Measurements from ENCODE around the gene TEPSIN. TPM values are rescaled to one million over a fixed set of nuclear protein-coding genes. Genes with fewer than 3 reads are reported as not detected.

Gene TEPSIN
- total and polyA plus RNA-seq, 4 donors: 20.7 to 48.7 (median 31.1) TPM

DNA sequence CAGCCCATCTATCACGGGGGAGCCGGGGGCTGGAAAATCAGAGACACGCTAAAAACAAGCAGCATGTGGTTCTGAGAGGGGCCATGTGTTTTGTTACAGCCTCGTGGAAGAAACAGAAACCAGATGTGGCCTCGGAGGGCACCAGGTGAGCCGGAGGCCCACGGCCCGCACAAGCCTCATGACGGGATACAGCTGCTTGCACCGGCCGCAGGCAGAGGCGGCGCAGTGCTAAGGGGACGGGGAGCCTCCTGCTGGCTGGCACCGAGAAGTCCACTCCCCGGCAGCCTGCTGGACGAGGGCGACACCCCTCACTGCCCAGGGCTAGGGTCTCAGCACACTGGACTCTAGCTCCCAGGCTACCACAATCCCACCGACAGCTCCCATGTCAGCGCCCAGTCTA is 19.4 kb upstream of the TEPSIN start:
- Histone ChIP-seq H3K27ac (ENCODE audit: low read depth in 1 of 2, low read length in 1 of 2) (no peak overlapping the region), H3K27me3 (ENCODE audit: control insufficient read depth in 3 of 3, insufficient read depth in 3 of 3, low read length in 2 of 3) (no peaks in the 10 kb centered on the region), H3K4me3 (no peak overlapping the region), H3K4me1 (ENCODE audit: control insufficient read depth in 5 of 5, insufficient read depth in 5 of 5, low read length in 5 of 5) (peaks cover 0 to 19% (median 4%) of the 10 kb centered on the region in 5 donors), H3K36me3 (ENCODE audit: control insufficient read depth in 4 of 4, insufficient read depth in 4 of 4, low read length in 4 of 4) (peaks cover 0 to 56% (median 0%) of the 10 kb centered on the region in 4 donors), H3K9me3 (ENCODE audit: control insufficient read depth in 4 of 4, insufficient read depth in 3 of 4, low read length in 3 of 4) (no peaks in the 10 kb centered on the region), H3K9ac (ENCODE audit: insufficient read depth in 1 of 2, low read length in 2 of 2) (no peak overlapping the region)
- ATAC-seq (ENCODE audit: insufficient read depth, low FRiP score) (no peak), DNase-seq (no peak)
- TF ChIP-seq, protein P1, sequence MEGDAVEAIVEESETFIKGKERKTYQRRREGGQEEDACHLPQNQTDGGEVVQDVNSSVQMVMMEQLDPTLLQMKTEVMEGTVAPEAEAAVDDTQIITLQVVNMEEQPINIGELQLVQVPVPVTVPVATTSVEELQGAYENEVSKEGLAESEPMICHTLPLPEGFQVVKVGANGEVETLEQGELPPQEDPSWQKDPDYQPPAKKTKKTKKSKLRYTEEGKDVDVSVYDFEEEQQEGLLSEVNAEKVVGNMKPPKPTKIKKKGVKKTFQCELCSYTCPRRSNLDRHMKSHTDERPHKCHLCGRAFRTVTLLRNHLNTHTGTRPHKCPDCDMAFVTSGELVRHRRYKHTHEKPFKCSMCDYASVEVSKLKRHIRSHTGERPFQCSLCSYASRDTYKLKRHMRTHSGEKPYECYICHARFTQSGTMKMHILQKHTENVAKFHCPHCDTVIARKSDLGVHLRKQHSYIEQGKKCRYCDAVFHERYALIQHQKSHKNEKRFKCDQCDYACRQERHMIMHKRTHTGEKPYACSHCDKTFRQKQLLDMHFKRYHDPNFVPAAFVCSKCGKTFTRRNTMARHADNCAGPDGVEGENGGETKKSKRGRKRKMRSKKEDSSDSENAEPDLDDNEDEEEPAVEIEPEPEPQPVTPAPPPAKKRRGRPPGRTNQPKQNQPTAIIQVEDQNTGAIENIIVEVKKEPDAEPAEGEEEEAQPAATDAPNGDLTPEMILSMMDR (IDR thresholded peaks at IDR 0.05; ENCODE audit: control extremely low read depth, extremely low read depth): no peak
- WGBS, 2 donors: 90 to 91% methylated on average over 20 of the region's 20 CpGs

DNA sequence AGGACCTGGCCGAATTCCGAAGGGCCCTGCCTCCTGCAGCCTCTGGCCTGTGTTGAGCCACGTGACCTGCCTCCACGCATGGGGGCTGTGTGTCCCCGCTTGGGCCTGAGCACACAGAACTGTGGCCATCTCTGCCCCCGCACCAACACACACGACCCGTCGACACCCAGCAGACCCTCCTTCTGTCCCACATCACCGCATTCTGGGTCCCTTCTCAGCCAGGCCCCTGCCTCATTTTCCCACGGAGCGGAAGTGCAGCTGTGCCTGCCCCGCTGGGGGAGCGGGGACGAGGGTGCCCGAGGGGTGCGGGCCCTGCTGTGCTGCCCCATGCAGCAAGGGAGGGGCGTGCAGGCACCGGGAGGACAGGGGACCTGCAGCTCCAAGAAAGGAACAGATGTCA is 18.7 kb upstream of the TEPSIN start:
- no peak overlapping the region for H3K9ac ChIP-seq (ENCODE audit: insufficient read depth in 1 of 2, low read length in 2 of 2)
- DNase-seq (no peak), ATAC-seq (ENCODE audit: insufficient read depth, low FRiP score) (no peak)
- no peak overlapping the region for H3K27ac ChIP-seq (ENCODE audit: low read depth in 1 of 2, low read length in 1 of 2)
- H3K4me3 ChIP-seq: no peak overlapping the region
- TF ChIP-seq, protein P1 (IDR thresholded peaks at IDR 0.05; ENCODE audit: control extremely low read depth, extremely low read depth): no peak
- peaks cover 0 to 55% (median 0%) of the 10 kb centered on the region in 4 donors for H3K36me3 ChIP-seq (ENCODE audit: control insufficient read depth in 4 of 4, insufficient read depth in 4 of 4, low read length in 4 of 4)
- H3K27me3 ChIP-seq (ENCODE audit: control insufficient read depth in 3 of 3, insufficient read depth in 3 of 3, low read length in 2 of 3): no peaks in the 10 kb centered on the region
- no peaks in the 10 kb centered on the region for H3K9me3 ChIP-seq (ENCODE audit: control insufficient read depth in 4 of 4, insufficient read depth in 3 of 4, low read length in 3 of 4)
- WGBS, 2 donors: 97% methylated on average over 19 of the region's 19 CpGs
- H3K4me1 ChIP-seq (ENCODE audit: control insufficient read depth in 5 of 5, insufficient read depth in 5 of 5, low read length in 5 of 5): peaks cover 0 to 26% (median 4%) of the 10 kb centered on the region in 5 donors

DNA sequence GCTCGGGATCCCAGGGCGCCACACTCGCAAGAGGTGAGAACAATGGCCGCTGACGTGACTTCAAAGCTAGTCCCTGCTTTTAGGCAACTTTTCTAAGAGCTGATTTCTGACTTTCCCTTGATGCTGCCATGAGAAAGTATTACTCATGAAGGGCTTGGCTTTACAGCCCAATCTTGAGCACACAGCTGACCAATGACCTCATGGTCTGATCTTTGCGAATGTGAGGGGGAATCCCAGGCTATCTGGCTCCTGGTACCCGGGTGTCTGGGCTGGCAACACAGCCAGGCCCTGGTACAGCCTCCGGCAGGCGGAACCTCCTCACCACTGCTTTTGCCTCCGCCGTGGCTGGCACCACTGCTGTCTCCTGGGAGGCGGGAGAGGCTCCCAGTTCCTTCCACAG is 17.8 kb upstream of the TEPSIN start:
- DNase-seq (no peak), ATAC-seq (ENCODE audit: insufficient read depth, low FRiP score) (no peak)
- no peak overlapping the region for H3K4me3 ChIP-seq
- WGBS, 2 donors: 90 to 92% methylated on average over 12 of the region's 12 CpGs
- no peaks in the 10 kb centered on the region for H3K27me3 ChIP-seq (ENCODE audit: control insufficient read depth in 3 of 3, insufficient read depth in 3 of 3, low read length in 2 of 3)
- H3K4me1 ChIP-seq (ENCODE audit: control insufficient read depth in 5 of 5, insufficient read depth in 5 of 5, low read length in 5 of 5): peaks cover 0 to 36% (median 4%) of the 10 kb centered on the region in 5 donors
- H3K27ac ChIP-seq (ENCODE audit: low read depth in 1 of 2, low read length in 1 of 2): no peak overlapping the region
- H3K36me3 ChIP-seq (ENCODE audit: control insufficient read depth in 4 of 4, insufficient read depth in 4 of 4, low read length in 4 of 4): peaks cover 0 to 55% (median 0%) of the 10 kb centered on the region in 4 donors
- H3K9ac ChIP-seq (ENCODE audit: insufficient read depth in 1 of 2, low read length in 2 of 2): no peak overlapping the region
- TF ChIP-seq, protein P1 (IDR thresholded peaks at IDR 0.05; ENCODE audit: control extremely low read depth, extremely low read depth): no peak
- no peaks in the 10 kb centered on the region for H3K9me3 ChIP-seq (ENCODE audit: control insufficient read depth in 4 of 4, insufficient read depth in 3 of 4, low read length in 3 of 4)
